MM.1S (cell line): ENCODE results near the gene TNFAIP3.

Experiments
- DNase-seq: peaks from one replicate; pipeline ENCODE4 v3.0.0-alpha.2; 2015
- H2AFZ ChIP-seq: fragments of 300-600 bp; sonication (generic); 2 replicates; pipeline ENCODE4 v1.6.0; 2016; ENCODE audit warnings: antibody characterized with exemption, low read length
- H3F3A ChIP-seq: fragments of 300-600 bp; sonication (generic); 2 replicates; pipeline ENCODE4 v1.6.1; 2016; ENCODE audit warnings: mild to moderate bottlenecking, antibody characterized with exemption, low read length, moderate library complexity, mixed read lengths; ENCODE audit not compliant: insufficient read depth
- H3K27ac ChIP-seq: fragments of 300-600 bp; sonication (generic); 2 replicates; pipeline ENCODE4 v1.5.1; 2016; ENCODE audit warnings: mild to moderate bottlenecking, low read length
- H3K27me3 ChIP-seq: fragments of 300-600 bp; sonication (generic); replicated peaks from 2 replicates; pipeline ENCODE4 v1.6.0; 2016; ENCODE audit warnings: low read length; ENCODE audit not compliant: insufficient read depth
- H3K36me3 ChIP-seq: fragments of 300-600 bp; sonication (generic); replicated peaks from 2 replicates; pipeline ENCODE4 v1.6.1; 2016; ENCODE audit warnings: mild to moderate bottlenecking, low read length, mixed read lengths; ENCODE audit not compliant: insufficient read depth
- H3K4me1 ChIP-seq: fragments of 300-600 bp; sonication (generic); 2 replicates; pipeline ENCODE4 v1.6.1; 2016; ENCODE audit warnings: low read length, mixed read lengths
- H3K4me2 ChIP-seq: fragments of 300-600 bp; sonication (generic); 2 replicates; pipeline ENCODE4 v1.6.0; 2016; ENCODE audit warnings: low read depth, low read length
- H3K4me3 ChIP-seq: fragments of 300-600 bp; sonication (generic); 2 replicates; pipeline ENCODE4 v1.5.1; 2016; ENCODE audit warnings: low read length, mixed read lengths
- H3K79me2 ChIP-seq: fragments of 300-600 bp; sonication (generic); 2 replicates; pipeline ENCODE4 v1.6.1; 2016; ENCODE audit warnings: mixed run types, low read length, mixed read lengths
- H3K9ac ChIP-seq: fragments of 300-600 bp; sonication (generic); 2 replicates; pipeline ENCODE4 v1.6.1; 2016; ENCODE audit warnings: low read length, mixed read lengths
- H3K9me2 ChIP-seq: fragments of 300-600 bp; sonication (generic); replicated peaks from 2 replicates; pipeline ENCODE4 v1.6.1; 2016; ENCODE audit warnings: mild to moderate bottlenecking, low read length, mixed read lengths; ENCODE audit not compliant: insufficient read depth
- H3K9me3 ChIP-seq: fragments of 300-600 bp; sonication (generic); replicated peaks from 2 replicates; pipeline ENCODE4 v1.6.1; 2016; ENCODE audit warnings: mild to moderate bottlenecking, low read length, mixed read lengths; ENCODE audit not compliant: insufficient read depth
- H4K20me1 ChIP-seq: fragments of 300-600 bp; sonication (generic); 2 replicates; pipeline ENCODE4 v1.6.1; 2016; ENCODE audit warnings: mild to moderate bottlenecking, low read length, moderate library complexity, mixed read lengths; ENCODE audit not compliant: insufficient read depth
- EZH2 ChIP-seq: fragments of 300-600 bp; sonication (generic); optimal IDR thresholded peaks from 2 replicates; pipeline ENCODE3; 2017; ENCODE audit warnings: low read depth, mild to moderate bottlenecking, antibody characterized with exemption, low read length, mixed read lengths
- EZH2phosphoT487 ChIP-seq: fragments of 300-600 bp; sonication (generic); IDR thresholded peaks from 2 replicates; pipeline ENCODE4 v1.6.1; 2018; ENCODE audit warnings: antibody characterized with exemption, low read length
- TF ChIP-seq, protein P1 (sequence below): fragments of 300-600 bp; sonication (generic); IDR thresholded peaks from 2 replicates; pipeline ENCODE4 v1.5.1; 2016; ENCODE audit warnings: antibody characterized with exemption, low read length, mixed read lengths

The TNFAIP3 gene

DNA sequence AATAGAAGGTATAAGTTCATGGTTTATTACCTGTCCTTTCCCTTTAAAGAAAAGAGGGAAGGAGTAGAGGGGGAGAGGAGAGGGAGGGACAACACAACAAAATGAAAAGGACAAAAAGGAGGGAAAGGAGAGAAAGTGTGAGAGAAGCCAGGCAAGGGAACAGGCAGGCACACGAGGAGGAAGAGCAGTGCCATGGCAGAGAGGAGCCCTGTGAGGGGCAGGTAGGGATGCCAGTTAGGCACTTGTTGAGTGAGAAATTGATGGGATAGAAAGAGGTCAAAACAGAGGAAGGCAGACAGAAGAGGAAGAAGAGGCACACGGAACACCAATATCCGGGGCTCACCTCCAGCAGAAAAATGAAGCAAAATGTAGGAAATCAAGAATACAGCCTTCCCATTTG lies 42.5 kb downstream of the TNFAIP3 start:
- no peak overlapping the region for H2AFZ ChIP-seq
- no peak overlapping the region for H3K9ac ChIP-seq
- no peaks in the 10 kb centered on the region for H3K9me3 ChIP-seq
- no peaks in the 10 kb centered on the region for H4K20me1 ChIP-seq
- no peak for DNase-seq
- no peak overlapping the region for H3K4me2 ChIP-seq
- no peaks in the 10 kb centered on the region for H3K79me2 ChIP-seq
- H3K27me3 ChIP-seq = no peaks in the 10 kb centered on the region
- no peaks in the 10 kb centered on the region for H3K9me2 ChIP-seq
- no peaks in the 10 kb centered on the region for H3K36me3 ChIP-seq
- TF ChIP-seq EZH2 = no peak
- no peak for TF ChIP-seq EZH2phosphoT487
- TF ChIP-seq, protein P1, sequence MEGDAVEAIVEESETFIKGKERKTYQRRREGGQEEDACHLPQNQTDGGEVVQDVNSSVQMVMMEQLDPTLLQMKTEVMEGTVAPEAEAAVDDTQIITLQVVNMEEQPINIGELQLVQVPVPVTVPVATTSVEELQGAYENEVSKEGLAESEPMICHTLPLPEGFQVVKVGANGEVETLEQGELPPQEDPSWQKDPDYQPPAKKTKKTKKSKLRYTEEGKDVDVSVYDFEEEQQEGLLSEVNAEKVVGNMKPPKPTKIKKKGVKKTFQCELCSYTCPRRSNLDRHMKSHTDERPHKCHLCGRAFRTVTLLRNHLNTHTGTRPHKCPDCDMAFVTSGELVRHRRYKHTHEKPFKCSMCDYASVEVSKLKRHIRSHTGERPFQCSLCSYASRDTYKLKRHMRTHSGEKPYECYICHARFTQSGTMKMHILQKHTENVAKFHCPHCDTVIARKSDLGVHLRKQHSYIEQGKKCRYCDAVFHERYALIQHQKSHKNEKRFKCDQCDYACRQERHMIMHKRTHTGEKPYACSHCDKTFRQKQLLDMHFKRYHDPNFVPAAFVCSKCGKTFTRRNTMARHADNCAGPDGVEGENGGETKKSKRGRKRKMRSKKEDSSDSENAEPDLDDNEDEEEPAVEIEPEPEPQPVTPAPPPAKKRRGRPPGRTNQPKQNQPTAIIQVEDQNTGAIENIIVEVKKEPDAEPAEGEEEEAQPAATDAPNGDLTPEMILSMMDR = no peak
- H3K4me1 ChIP-seq = peaks cover 37% of the 10 kb centered on the region
- no peak overlapping the region for H3K27ac ChIP-seq
- peaks cover 7% of the 10 kb centered on the region for H3F3A ChIP-seq
- no peak overlapping the region for H3K4me3 ChIP-seq

DNA sequence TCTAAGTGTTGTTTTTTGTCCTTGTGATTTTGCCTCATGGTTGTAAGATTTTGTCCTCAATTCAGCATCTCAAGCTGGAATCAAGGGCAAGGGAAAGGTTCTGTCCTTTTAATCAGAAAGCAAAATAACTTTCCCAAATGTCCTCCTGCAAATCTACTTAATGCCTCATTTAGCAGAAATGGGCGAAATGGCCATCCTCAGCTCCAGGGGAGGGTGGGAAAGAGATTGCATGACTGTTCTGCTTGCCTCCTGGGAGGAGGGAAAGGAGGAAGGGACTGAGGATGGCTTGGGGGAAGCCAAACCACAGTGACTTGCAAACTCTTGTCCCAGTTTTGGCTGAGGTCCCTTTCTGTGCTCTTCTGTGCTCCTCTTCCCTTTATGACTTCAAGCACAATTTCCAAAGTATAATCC lies 43.4 kb downstream of the TNFAIP3 start:
- Histone ChIP-seq H3K27ac (no peak overlapping the region), H3K9ac (no peak overlapping the region), H3F3A (peaks cover 7% of the 10 kb centered on the region), H3K36me3 (no peaks in the 10 kb centered on the region), H3K4me3 (no peak overlapping the region), H2AFZ (no peak overlapping the region), H3K9me3 (no peaks in the 10 kb centered on the region), H3K27me3 (no peaks in the 10 kb centered on the region), H3K9me2 (no peaks in the 10 kb centered on the region), H4K20me1 (no peaks in the 10 kb centered on the region), H3K4me2 (no peak overlapping the region), H3K79me2 (no peaks in the 10 kb centered on the region), H3K4me1 (peaks cover 33% of the 10 kb centered on the region)
- no peak for DNase-seq
- TF ChIP-seq EZH2phosphoT487 = no peak
- TF ChIP-seq, protein P1 = no peak
- TF ChIP-seq EZH2 = no peak

DNA sequence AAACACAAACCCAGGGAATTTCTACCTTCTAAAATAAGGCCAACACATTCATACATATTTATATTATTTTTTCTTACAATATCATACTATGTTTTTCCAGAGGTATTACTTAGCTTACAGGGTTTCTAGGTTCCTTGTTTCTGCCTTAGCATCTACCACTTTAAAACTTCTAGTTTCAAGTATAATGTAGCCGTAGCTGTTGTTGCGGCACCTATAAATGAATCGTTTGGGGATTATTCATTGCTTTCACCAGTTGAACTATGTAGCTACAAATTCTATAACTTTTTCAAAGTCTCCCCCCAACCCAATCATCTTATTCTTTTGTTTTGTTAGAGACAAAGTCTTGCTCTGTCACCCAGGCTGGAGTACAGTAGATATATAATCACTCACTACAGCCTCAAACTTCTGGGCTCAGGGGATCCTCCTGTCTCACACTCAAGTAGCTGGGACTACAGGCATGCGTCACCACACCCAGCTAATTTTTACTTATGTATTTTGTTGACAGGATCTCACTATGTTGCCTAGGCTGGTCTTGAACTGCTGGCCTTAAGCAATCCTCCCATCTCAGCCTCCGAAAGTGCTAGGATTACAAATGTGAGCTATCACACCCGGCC lies 43.9 kb downstream of the TNFAIP3 start:
- Histone ChIP-seq H3K27me3 (no peaks in the 10 kb centered on the region), H4K20me1 (no peaks in the 10 kb centered on the region), H3K4me1 (peaks cover 31% of the 10 kb centered on the region), H3K79me2 (no peaks in the 10 kb centered on the region), H3K4me2 (peak overlapping the region; percentile 90; the same call in 1 of the 2 replicates), H3K27ac (no peak overlapping the region; the same call in 1 of the 2 replicates), H3K9ac (no peak overlapping the region), H3K4me3 (no peak overlapping the region), H3F3A (peaks cover 7% of the 10 kb centered on the region), H2AFZ (peak overlapping the region; percentile 94; the same call in 1 of the 2 replicates), H3K36me3 (no peaks in the 10 kb centered on the region), H3K9me2 (no peaks in the 10 kb centered on the region), H3K9me3 (no peaks in the 10 kb centered on the region)
- no peak for DNase-seq
- TF ChIP-seq, protein P1 = no peak
- no peak for TF ChIP-seq EZH2phosphoT487
- no peak for TF ChIP-seq EZH2
